Astrocyte of the spinal cord (primary cell): ENCODE measurements around the gene GOLGA6A.

Experiments used
- DNase-seq: peaks from one replicate; pipeline ENCODE4 v3.0.0; 2011; ENCODE audit warnings: low read depth, low spot score
- H3K4me3 ChIP-seq: 2 replicates; pipeline ENCODE4 v1.5.1; 2011; ENCODE audit warnings: low read depth, mild to moderate bottlenecking, low read length, moderate library complexity
- in situ Hi-C: cut with HindIII; loops from 2 replicates; pipeline ENCODE4 v1.10.0; 2017; ENCODE audit warnings: low sequenced_read_pairs
- TF ChIP-seq, protein P1 (sequence below): IDR thresholded peaks from 2 replicates; pipeline ENCODE4 v1.5.1; 2012; ENCODE audit warnings: low read depth, mild to moderate bottlenecking, low read length, inconsistent platforms

Gene GOLGA6A

GRCh38 chr15:74028646-74029045, 53.7 kb downstream of the GOLGA6A start:
- in situ Hi-C loops = no loop called here
- no peak overlapping the region for H3K4me3 ChIP-seq
- DNase-seq = no peak
- TF ChIP-seq, protein P1, sequence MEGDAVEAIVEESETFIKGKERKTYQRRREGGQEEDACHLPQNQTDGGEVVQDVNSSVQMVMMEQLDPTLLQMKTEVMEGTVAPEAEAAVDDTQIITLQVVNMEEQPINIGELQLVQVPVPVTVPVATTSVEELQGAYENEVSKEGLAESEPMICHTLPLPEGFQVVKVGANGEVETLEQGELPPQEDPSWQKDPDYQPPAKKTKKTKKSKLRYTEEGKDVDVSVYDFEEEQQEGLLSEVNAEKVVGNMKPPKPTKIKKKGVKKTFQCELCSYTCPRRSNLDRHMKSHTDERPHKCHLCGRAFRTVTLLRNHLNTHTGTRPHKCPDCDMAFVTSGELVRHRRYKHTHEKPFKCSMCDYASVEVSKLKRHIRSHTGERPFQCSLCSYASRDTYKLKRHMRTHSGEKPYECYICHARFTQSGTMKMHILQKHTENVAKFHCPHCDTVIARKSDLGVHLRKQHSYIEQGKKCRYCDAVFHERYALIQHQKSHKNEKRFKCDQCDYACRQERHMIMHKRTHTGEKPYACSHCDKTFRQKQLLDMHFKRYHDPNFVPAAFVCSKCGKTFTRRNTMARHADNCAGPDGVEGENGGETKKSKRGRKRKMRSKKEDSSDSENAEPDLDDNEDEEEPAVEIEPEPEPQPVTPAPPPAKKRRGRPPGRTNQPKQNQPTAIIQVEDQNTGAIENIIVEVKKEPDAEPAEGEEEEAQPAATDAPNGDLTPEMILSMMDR = no peak

- no peak for DNase-seq
- no peak overlapping the region for H3K4me3 ChIP-seq
- TF ChIP-seq, protein P1 = no peak
- in situ Hi-C loops = no loop called here
These were observed 54.7 kb downstream of the GOLGA6A start for GRCh38 chr15:74027688-74028087.

DNA sequence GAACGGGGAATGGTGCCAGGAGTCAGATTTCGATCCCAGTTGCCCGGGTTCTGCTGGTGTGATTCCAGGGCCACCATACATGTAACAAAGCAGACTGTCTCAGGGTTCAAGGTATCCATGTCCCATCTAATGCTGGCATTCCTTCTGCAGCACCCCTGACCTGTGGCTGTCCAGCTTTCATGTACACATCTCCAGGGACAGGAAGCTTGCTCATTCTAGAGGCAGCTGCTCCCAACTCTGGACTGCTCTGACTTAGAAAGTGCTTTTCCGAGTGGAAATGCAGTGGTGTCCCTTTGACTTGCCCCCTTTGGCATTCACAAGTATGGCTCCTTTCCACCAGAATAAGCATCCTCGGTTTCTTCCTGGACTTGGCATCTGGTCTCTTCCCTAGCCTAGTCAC, 56.9 kb downstream of the GOLGA6A start:
- no peak for DNase-seq
- TF ChIP-seq, protein P1 = no peak
- in situ Hi-C loops = no loop called here
- no peak overlapping the region for H3K4me3 ChIP-seq

DNA sequence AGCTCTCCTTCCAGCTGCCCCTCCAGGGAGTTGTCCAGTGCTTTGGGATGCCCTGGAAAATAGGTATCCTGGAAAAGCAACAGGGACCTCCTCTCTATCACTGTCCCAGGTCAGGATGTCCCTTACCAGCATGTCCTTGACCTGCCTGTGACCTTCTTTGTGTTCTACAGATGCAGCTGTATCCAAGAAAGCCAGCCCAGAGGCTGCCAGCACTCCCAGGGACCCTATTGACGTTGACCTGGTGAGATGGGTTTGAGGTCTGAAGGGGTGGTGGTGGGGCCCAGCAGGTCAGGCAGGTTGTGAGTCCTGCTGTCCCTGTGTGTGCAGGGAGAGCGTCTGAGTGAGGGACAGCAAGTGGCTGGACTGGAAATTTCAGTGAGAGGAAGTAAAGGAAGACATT, 57.7 kb downstream of the GOLGA6A start:
- no peak overlapping the region for H3K4me3 ChIP-seq
- in situ Hi-C loops = no loop called here
- DNase-seq = no peak
- TF ChIP-seq, protein P1 = no peak

DNA sequence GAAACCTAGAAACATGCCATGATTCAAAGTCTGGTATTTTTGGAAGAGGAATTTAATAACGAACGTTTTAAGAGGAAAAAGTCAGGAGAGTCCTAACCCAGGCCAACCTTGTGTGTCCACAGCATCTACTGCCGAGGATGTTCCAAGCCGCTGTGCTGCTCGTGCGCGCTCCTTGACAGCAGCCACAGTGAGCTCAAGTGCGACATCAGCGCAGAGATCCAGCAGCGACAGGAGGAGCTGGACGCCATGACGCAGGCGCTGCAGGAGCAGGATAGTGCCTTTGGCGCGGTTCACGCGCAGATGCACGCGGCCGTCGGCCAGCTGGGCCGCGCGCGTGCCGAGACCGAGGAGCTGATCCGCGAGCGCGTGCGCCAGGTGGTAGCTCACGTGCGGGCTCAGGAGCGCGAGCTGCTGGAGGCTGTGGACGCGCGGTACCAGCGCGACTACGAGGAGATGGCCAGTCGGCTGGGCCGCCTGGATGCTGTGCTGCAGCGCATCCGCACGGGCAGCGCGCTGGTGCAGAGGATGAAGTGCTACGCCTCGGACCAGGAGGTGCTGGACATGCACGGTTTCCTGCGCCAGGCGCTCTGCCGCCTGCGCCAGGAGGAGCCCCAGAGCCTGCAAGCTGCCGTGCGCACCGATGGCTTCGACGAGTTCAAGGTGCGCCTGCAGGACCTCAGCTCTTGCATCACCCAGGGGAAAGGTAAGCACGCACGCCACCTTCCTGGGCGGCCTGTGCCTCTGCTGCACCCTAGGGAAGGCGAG, 59.5 kb downstream of the GOLGA6A start:
- H3K4me3 ChIP-seq = no peak overlapping the region
- in situ Hi-C loops = no loop called here
- no peak for DNase-seq
- TF ChIP-seq, protein P1 = no peak
